Fibroblast of villous mesenchyme (primary cell): ENCODE results near the gene NCOR2. TPM values are rescaled to one million over a fixed set of nuclear protein-coding genes. Genes with fewer than 3 reads are reported as not detected.

Source experiments
- DNase-seq: peaks from one replicate; pipeline ENCODE4 v3.0.0-alpha.2; 2010; ENCODE audit warnings: low read depth
- H3K4me3 ChIP-seq: 2 replicates; pipeline ENCODE4 v1.5.1; 2011; ENCODE audit warnings: low read depth, mild to moderate bottlenecking, low read length
- total RNA-seq: library from RNA; depleted of rRNA; stranded (reverse); fragments of >200 nt; gene quantifications from 2 replicates; pipeline ENCODE4 v1.2.3, GENCODE V29; 2012
- TF ChIP-seq, protein P1 (sequence below): IDR thresholded peaks from 2 replicates; pipeline ENCODE4 v1.5.1; 2012; ENCODE audit warnings: low read depth, mild to moderate bottlenecking, low read length; ENCODE audit not compliant: insufficient read depth

Gene NCOR2
- 77.3 and 86.8 TPM in 2 replicates for total RNA-seq

DNA sequence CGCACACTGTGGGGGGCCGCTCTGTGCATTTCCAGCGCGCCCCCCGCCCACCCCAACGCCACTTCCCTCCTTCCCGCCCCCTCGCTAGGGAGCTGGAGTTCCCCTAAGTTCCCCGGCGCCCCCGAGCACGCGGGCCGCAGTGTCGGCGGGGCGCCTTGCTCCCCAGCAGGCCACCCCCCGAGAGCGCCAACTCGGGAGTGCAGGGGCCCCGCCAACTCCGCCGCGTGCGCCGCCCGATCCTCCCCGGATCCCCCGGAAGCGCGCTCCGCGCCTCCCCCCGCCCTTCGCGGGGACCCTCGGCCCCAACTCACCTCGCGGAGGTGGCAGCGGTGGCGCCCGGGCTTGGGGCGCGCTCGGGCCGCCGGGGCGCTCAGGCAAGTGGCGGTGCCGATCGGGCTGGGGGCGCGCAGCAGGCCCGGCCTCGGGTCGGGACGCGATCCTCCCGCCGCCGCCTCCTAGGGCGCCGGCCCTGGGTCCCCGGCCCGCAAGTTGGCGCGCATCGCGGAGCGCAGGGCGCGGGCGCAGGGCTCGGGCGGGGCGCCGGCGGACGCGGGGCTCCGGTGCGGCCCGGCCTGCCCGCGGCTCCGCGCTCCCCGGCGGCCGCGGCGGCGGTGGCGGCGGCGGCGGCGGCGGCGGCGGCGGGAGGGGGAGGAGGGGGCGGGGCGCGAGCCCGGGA lies at the start of gene NCOR2:
NCOR2 (minus strand) TSS at position 616 of the 676 bp plus-strand sequence. CDS start 72,361 bp downstream, outside the sequence.
- H3K4me3 ChIP-seq: peak within 1 kb of the TSS; percentile 88
- DNase-seq: no peak
- TF ChIP-seq, protein P1, sequence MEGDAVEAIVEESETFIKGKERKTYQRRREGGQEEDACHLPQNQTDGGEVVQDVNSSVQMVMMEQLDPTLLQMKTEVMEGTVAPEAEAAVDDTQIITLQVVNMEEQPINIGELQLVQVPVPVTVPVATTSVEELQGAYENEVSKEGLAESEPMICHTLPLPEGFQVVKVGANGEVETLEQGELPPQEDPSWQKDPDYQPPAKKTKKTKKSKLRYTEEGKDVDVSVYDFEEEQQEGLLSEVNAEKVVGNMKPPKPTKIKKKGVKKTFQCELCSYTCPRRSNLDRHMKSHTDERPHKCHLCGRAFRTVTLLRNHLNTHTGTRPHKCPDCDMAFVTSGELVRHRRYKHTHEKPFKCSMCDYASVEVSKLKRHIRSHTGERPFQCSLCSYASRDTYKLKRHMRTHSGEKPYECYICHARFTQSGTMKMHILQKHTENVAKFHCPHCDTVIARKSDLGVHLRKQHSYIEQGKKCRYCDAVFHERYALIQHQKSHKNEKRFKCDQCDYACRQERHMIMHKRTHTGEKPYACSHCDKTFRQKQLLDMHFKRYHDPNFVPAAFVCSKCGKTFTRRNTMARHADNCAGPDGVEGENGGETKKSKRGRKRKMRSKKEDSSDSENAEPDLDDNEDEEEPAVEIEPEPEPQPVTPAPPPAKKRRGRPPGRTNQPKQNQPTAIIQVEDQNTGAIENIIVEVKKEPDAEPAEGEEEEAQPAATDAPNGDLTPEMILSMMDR: no peak

DNA sequence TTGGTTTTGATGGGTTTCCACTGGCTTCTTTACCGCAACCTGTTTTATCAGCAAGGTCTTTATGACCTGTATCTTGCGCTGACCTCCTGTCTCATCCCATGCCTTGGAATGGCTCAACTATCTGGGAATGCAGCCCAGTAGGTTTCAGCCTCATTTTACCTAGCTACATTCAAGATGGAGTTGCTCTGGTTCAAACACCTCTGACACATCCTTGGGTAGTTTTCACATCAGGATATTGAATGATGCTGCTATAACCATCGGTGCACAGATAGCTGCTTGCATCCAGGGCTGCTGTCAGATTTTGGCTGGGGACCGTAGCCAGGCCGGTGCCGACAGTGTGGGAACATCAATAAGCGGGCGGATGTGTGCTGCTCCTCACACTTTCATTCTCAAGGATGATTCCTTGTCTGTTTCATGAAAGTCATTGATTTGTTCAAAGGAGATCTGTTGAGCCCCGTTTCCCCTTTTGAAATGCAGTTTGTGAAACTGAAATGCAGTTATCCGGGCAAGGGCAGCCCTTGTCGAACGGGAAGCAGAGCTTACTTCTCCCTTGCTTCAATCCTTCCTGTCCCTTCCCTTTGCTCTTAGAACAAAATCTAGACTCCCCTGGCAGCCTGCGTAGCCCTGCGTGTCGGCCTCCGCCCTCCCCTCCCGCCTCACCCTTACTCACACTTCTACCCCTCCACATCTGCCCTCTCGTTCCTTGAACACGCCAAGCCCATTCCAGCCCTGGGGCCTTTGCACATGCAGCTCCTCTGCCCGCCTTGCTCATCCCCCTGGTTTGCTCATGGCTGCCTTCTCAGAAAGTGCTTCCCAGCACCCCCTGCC lies 49.2 kb upstream of the NCOR2 start:
- TF ChIP-seq, protein P1: no peak
- H3K4me3 ChIP-seq: no peak overlapping the region
- DNase-seq: no peak

DNA sequence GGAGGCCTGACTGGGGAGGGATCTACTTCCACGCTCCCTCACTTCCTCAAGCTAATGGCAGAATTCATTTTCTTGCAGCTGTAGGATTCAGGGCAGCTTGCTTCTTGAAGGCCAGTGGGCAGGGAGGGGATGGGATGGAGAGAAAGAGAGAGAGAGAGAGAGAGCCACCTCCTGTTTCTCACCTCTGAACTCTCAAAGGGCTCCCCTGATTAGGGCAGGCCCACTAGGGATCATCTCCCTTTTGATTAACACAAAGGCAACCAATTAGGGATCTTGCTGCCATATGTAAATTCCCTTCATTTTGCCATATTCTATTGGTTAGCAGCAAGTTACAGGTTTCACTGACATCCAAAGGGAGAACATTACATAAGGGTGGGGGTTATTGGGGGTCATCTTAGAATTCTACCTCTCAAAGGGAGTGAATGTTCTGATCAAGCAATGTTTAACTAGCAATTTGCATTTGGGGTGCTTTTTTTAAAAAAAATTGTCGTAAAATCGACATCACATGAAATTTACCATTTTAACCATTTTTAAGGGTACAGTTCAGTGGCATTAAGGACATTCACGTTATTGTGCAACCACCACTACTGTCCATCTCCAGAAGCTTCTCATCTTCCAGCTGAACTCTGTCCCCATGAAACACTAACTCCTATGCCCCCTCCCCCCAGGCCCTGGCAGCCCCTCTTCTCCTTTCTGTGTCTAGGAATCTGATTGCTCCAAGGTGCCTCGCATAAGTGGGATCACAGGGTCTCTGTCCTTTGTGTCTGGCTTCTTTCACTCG lies 47.3 kb upstream of the NCOR2 start:
- no peak overlapping the region for H3K4me3 ChIP-seq
- no peak for DNase-seq
- TF ChIP-seq, protein P1: no peak

DNA sequence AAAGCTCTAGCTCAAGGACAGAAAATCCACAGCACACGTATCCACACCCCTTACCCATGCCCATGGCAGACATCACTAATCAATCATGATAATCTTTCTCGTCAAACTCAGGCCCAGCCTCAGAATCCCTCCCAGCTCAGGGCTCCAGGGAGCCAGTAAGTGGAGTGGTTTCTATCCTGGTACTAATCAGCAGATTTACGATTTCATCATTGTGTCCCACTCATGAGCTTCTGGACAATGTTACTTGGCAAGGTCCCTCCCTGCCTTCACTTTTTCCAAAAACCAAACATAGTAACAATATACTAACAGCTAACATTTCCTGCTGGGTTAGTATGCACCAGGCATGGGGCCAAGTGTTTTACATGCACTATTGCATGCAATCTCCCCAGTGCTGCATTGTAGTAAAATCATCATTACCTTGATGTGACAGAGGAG lies 45.8 kb upstream of the NCOR2 start:
- TF ChIP-seq, protein P1: no peak
- peak; percentile 81 for DNase-seq
- H3K4me3 ChIP-seq: no peak overlapping the region

DNA sequence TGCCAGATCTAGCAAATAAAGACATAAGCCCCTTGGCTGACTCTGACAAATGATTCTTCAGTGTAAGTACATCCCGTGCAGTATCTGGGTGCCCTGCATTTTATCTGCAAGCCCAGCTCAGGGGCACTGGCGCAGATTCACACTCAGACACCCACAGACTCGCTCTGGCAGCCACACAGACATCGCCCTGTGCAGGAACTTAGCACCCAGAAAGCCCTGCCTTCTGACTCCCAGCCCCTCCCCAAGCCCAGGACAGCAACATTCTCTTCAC lies 44.9 kb upstream of the NCOR2 start:
- TF ChIP-seq, protein P1: no peak
- DNase-seq: no peak
- H3K4me3 ChIP-seq: no peak overlapping the region

DNA sequence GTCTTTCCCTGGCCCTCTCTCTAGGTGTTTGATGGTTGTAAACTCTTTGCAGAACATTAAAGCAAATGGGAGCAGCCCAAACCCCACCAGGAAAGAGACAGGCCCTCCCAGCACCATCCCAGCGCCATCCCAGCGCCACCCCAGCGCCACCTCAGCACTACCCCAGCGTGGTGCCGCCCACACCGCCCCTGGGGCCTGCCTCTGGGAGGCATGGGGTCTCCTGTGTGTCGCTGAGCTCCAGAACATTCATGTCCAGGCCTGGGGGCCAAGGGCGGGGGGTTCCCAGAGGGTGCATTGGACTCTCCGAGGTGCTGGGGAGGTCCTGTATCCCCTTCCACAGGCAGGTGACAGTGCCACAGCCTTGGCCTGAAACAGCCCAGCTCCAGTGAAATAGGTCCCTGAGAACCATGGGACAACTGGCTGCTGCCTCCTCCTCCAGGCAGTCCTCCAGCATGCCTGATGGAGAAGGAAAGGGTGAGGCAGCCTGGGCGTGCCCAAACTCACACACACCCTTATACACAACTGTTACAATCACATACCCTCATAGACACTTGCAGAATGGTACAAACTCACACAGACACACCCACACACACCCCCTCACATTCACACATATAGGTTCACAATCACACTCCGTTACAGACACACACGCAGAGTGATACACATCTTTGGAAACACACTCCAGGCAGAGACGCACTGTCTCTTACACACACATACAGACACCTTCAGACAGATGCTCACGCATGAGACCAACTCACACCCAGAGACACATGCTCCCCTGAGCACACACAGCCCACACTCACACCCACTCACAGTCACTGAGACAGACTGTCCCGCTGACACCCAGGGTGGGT lies 44.4 kb upstream of the NCOR2 start:
- TF ChIP-seq, protein P1: no peak
- DNase-seq: no peak
- no peak overlapping the region for H3K4me3 ChIP-seq
